GM21717 (cell line): Measurements from ENCODE around the gene GOLPH3L.
"Not testable (repeated sequence)": the region's sequence is repeated elsewhere in the genome, so short reads cannot be mapped to it uniquely, and the experiment has no call there.

Experiments
- ATAC-seq: cut with Tn5 transposase; IDR thresholded peaks from one replicate; pipeline ENCODE4 v1.9.1; 2021; ENCODE audit warnings: mild to moderate bottlenecking, moderate library complexity; ENCODE audit not compliant: unreplicated experiment

GOLPH3L gene

DNA sequence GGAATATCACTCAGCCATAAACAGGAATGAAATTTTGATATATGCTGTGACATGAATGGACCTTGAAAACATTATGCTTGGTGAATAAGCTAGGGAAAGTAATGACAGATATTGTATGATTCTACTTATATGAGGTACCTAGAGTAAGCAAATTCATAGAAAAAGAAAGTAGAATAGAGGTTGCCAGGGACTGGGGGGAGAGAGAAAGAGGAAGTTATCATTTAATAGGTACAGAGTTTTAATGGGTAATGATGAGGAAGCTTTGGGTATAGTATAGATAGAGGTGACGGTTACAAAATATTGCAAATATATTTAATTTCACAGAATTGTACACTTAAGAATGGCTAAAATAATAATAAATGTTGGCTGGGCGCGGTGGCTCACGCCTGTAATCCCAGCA lies 36.4 kb downstream of the GOLPH3L start:
- no peak for ATAC-seq

DNA sequence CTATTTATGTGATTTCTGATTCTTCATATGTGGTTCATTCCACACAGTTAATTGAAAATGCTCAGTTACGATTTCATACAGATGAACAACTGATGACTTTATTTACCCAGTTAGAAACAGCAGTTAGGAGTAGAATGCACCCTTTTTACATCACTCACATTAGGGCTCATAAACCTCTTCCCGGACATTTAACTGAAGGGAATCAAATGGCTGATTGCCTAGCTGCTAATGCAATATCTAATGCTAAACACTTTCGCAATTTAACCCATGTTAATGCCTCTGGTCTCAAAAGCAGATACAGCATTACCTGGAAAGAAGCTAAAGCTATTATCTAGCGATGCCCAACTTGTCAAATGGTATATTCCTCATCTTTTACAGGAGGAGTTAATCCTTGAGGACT lies 39.9 kb downstream of the GOLPH3L start:
- not testable (repeated sequence) for ATAC-seq

DNA sequence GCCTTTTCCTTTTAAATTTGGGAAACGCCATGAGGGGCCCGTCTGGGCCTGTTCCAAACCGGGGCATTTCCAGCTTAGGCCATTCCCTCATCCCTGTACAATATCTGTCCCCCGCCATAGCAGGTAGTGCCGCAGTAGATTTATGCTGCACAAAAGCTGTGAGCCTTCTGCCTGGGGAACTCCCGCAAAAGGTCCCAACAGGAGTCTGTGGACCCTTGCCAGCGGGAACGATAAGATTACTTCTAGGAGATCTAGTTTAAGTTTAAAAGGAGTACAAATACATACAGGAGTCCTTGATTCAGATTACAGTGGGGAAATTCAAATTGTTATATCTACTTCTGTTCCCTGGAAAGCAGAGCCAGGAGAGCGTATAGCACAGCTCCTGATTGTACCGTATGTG lies 42.3 kb downstream of the GOLPH3L start:
- ATAC-seq: not testable (repeated sequence)

DNA sequence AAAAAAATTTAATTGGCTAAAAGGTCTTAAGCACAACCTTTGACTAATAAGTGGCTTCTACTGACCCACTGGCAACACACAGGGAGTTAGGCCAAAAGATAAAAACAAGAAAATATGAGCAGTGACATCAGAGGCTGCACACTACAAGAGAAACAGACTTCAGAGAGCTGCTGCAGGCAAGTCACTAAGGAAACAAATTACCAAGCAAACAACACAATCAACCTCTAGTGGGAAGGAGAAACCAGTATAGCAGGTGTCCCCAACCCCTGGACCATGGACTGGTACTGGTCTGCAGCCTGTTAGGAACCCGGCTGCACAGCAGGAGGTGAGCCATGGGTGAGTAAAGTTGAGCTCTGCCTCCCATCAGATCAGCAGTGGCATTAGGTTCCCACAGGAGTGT lies 46.8 kb downstream of the GOLPH3L start:
- ATAC-seq: no peak

DNA sequence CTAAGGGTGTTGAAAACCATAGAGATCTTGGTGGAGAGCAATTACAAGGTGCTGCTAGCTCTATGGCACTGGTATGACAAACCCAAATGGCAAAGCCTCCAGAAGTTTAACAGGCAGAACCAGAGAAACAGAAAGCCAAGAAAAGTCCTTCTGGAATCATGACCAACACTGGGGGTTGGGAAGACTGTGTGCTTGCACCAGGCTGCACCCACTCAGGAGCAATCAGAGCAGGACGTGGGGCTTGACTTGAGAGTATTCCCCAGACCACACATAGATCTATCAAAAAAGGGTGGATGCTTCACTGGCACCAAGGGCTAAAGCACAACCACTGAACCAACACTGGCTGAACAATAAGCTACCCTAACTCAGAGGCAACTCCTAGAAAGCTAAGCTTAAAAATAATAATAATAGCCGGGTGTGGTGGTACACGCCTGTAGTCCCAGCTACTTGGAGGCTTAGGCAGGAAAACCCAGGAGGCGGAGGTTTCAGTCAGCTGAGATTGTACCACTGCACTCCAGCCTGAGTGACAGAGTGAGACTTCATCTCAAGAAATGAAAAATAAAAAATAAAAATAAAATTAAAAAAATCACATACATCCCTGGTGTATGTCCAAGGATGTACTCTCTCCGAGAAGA lies 47.4 kb downstream of the GOLPH3L start:
- no peak for ATAC-seq

DNA sequence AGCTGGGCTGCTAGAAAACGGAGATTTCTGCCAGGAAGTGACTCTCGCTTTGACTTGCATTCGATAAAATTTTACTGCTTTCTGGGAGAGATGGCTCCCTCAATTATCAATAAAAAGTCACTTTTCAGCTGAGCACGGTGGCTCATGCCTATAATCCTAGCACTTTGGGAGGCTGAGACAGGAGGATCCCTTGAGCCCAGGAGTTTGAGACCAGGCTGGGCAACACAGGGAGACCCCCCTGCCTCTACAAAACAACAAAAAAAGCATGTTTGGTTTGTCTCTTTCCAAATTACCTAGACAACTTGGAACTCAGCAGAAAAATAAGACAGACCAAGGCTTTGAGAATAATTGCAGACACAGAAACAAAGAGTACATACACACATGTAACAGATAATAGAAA lies 54.7 kb downstream of the GOLPH3L start:
- no peak for ATAC-seq

DNA sequence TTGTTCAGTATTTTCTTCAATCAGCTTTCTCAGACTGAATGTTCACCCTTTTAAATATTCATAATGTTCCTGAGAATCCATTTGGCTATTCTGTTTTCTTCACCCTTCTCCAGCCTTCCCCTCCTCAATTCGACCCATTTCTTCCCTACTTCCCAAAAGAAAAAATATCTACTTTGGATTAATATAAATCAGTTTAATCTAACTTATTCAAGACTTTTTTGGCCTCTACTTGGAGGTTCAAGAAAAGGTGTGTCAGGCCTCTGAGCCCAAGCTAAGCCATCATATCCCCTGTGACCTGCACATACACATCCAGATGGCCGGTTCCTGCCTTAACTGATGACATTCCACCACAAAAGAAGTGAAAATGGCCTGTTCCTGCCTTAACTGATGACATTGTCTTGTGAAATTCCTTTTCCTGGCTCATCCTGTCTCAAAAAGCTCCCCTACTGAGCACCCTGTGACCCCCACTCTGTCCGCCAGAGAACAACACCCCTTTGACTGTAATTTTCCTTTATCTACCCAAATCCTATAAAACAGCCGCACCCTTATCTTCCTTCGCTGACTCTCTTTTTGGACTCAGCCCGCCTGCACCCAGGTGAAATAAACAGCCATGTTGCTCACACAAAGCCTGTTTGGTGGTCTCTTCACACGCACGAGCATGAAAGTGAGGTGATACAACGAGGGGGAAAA lies 55.7 kb downstream of the GOLPH3L start:
- ATAC-seq: not testable (repeated sequence)

DNA sequence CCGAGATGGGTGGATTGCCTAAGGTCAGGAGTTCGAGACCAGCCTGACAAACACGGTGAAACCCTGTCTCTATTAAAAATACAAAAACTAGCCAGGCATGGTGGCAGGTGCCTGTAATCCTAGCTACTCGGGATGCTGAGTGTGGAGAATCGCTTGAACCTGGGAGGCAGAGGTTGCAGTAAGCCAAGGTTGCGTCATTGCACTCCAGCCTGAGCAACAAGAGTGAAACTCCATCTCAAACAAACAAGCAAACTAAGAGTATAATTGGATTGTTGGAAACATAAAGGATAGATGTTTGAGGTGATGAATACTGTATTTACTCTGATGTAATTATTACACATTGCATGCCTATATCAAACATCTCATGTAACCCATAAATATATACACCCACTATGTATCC lies 58.5 kb downstream of the GOLPH3L start:
- ATAC-seq: not testable (repeated sequence)

DNA sequence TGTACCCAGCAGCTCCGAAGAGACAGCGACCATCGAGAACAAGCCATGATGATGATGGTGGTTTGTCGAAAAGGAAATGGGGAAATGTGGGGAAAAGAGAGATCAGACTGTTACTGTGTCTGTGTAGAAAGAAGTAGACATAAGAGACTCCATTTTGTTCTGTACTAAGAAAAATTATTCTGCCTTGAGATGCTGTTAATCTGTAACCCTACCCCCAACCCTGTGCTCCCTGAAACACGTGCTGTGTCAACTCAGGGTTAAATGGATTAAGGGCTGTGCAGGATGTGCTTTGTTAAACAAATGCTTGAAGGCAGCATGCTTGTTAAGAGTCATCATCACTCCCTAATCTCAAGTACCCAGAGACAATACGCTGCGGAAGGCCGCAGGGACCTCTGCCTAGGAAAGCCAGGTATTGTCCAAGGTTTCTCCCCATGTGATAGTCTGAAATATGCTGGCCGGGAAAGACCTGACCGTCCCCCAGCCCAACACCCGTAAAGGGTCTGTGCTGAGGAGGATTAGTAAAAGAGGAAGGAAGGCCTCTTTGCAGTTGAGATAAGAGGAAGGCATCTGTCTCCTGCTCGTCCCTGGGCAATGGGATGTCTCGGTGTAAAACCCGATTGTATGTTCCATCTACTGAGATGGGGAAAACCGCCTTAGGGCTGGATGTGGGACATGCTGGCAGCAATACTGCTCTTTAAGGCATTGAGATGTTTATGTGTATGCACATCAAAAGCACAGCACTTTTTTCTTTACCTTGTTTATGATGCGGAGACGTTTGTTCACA lies 61.9 kb downstream of the GOLPH3L start:
- not testable (repeated sequence) for ATAC-seq

DNA sequence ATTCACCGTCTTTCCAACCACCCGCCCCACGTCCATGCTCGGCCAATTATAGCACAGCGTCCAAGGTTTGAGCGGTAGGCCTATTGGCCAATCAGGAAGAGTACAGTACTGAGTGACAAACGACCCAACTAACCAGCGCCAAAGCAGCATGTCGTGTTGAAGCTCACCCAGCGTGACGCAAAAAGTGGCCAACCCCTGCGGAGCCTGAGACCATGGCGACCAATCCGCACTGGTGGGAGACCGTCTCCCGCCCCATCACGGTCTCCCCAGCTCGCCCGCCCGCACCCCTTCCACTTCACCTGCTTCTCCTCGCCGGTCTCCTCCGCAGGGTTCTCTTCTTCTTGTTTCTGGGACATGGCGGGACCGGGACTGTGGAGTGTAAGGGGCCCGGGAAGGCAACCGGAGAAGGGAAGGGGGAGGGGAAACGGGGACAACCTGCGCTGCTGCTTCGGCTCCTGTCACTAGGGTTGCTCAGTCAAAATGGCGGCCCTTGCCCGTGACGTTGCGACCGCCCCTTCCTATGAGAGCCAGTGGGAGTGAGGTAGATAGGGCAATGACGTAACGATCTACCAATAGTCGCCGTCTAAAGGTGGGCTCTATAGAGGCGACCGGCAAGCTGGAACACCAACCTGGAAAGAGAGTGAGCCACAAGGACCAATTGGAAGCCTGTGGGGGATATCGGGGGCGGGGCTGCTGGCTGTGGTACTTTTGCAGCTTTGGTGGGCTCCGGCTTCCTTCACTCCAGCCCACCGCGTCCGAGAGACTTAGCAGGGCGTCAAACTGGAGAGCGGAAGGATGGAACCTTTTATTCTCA lies 67.6 kb downstream of the GOLPH3L start, which contains the start of gene ENSA:
ENSA (minus strand) TSS at position 498 of the 814 bp plus-strand sequence; CDS start at position 356, 142 bp downstream.
- ATAC-seq: peak; percentile 93

DNA sequence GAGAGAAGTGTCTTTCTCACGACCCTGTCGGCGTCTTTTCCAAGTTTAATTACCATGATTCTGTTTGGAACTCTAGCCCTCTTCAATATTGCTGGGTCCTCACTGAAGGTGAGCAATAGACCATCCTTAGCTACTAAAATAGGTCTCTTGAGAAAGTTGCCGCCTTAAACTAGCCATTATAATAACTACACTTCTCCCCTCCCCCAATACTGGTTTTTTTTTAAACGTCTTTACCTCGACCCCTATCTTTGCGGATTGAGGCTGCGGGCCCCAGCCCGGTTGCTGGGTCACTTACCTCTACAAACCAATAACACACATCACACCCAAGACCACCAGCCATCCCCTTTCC lies 68.2 kb downstream of the GOLPH3L start:
- no peak for ATAC-seq

DNA sequence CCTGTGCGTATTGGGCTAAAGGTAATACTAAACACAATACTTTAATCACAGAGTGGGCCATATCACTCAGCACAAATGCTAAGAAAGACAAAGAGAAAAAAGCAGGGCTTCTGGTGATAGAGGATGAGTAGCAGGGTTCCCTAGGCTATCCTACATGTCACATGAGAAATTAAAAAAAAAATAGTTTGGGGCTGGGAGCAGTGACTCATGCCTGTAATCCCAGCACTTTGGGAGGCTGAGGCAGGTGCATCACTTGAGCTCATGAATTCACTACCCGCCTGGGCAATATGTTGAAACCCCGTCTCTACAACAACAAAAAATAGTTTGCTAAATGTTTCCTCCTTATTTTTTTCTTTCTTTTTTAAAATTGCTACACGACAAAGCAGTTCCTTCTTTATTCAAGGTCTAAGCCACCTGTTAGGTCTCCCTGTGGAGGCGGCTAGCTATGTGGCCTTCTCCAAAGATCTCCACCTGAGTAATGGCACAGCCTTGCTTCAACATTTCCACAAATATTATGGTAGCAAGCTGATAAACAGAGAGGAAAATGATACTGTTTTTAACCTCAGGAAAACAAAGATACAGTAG lies 69.0 kb downstream of the GOLPH3L start:
- ATAC-seq: no peak

DNA sequence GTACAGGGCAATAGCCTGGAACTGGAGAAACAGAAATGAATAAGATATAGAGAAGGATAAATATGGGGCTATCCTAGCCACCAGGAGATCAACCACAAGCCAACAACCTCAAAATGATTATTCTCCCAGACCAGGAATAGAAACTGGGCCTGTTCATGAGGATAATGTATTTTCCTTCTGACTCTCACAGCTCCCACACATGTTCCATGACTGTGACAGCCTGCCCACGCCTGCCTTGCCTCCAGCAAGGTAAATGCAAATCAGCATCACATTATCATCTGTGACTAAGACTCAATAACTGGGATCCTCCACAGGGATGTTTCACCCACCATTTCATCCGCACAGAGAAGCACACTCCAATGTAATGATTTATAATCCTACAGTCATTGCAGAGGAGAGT lies 70.8 kb downstream of the GOLPH3L start:
- no peak for ATAC-seq

DNA sequence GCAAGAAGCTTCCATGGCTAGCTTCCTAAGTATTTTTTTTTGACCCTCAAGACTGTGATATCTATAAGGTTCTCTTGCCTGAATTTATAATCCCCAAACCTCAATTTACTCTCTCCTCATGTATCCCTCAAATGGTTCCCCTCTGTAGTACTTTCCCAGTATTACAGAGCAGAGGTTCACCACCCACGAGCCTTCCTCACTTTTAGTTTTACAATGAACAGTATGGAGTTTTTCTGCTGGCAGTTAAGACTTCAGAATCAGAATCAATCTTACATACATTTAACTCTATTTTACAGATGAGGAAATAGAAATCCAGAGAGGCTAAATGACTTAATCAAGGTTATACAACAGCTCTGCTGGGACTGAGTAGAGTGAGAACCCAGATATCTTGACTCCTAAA lies 72.4 kb downstream of the GOLPH3L start:
- ATAC-seq: not testable (repeated sequence)

DNA sequence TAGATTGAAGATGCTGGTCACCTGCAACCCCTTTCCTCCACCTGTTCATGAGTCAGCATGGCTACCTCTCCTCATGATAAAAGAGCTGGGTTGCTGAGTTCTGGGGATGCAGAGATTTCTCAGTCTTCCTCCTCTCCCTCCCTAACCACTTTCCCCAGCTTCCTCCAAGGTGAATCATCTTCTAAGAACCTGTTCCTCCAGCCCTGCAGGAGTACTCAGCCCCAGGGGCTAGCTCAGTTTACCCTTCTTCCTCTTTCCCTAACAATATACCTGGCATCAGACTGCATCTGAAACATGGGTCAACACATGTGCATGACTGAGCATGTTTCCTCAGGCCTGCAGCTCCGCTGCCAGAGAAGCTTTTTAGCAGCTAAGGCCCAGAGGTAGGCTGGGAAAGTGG lies 72.8 kb downstream of the GOLPH3L start:
- ATAC-seq: not testable (repeated sequence)

DNA sequence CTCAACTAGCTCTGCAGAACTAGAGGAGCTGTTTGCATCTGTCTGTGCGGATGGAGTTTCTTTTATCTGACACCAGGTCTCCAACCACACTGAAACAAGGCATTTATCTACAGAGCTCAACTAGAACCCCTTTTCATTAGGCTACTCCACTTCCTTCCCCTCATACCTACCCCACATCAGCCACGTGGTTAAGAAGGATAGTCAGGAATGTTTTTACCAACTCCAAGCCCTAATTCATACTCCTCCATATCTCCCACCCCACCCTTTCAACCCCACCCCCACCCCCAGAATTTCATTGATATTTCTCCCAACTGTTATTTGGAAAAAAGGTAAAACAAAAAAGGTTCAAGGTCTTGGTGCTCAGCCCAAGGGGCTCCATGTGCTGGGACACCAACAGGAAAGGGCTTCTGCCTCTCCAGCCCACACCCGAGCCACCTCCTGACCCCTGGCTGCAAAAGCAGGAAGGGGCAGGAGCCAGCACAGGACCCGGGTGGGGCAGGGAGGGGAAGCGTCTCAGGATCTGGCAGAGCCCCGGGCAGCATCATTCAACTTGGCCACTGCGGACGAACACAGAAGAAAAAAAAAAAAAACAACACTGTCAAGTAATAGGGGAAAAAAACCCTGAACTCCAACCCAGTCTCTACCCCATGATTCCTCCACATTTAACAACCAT lies 74.5 kb downstream of the GOLPH3L start:
- no peak for ATAC-seq

DNA sequence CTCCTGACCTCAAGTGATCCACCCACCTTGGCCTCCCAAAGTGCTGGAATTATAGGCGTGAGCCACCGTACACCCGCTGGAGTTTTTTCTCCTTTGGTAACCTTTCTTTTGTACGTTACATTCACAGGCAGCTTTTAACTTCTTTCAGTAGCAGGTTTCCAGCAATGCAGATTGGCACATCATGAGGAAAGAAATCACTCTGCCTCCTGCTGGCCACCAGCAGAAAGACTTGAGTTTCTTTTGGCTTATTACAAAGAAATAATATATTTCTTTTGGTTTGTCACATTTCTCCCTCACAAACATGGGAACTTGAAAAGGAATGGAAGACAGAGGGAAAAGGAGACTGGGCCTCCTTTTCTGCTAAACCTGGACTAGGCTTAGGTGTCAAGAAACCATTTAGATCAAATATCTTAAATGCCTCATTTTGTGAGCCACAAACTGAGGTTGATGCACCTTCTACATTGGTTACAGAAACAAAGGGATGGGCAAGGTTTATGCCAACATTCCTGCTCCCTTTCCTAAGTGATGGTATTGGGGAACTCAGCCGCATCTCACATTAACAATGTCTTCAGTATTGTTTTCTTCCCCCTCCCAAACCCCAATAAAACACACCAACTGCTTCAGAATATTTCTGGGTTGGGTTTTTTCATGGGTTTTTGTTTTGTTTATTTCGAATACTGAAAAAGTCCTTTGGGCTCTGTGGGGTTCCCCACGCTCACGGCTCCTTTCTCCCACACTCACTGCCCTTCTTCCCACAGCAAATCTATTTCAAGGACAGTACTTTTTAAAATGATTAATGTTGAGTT lies 75.3 kb downstream of the GOLPH3L start:
- no peak for ATAC-seq

DNA sequence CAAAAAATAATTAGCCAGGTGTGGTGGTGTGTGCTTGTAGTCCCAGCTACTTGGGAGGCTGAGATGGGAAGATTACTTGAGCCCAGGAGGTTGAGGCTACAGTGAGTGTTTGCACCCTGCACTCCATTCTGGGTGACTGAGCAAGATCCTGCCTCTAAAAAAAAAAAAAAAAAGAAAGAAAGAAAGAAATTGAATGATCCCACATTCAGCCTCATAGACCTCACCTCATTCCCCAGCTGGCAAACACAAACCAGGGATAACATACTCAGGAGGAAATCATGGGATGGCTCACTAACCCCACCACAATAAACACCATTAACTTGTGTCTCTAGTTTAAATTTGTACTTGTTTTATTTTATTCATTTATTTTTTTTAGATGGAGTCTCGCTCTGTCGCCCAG lies 76.0 kb downstream of the GOLPH3L start:
- no peak for ATAC-seq
